ENCODE measurements around the gene PSORS1C2.

DNA sequence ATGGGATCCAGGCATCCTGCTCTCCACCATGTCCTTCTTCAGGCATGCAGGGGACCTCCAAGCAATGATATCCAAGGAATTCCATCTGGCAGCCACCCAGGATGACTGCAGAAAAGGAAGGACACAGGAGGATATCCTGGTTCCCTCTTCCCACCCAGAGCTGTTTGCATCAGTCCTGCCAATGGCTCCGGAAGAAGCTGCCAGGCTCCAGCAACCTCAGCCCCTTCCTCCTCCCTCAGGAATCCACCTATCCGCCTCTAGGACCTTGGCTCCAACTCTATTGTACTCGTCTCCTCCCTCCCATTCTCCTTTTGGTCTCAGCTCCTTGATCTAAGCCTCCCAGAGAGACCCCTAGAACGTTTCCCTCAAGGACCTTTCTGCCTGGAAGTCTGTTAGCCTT, 733 bp upstream of the PSORS1C2 start:
- TF ChIP-seq GATA2 (IDR thresholded peaks at IDR 0.05; ENCODE audit: low read depth, low read length) (no peak), GATA3 (IDR thresholded peaks at IDR 0.05; ENCODE audit: low read depth, low read length) (no peak)

All from SH-SY5Y (cell line).